B cell (primary cell): ENCODE measurements around the gene RPS19.

Experiments
- CTCF ChIP-seq: fragments of 200-600 bp; IDR thresholded peaks from one replicate; pipeline ENCODE4 v1.8.0; 2022; ENCODE audit warnings: antibody characterized with exemption, mild to moderate bottlenecking
- EZH2 ChIP-seq: IDR thresholded peaks from 2 replicates; pipeline ENCODE4 v1.6.1; 2012; ENCODE audit warnings: borderline replicate concordance, low read depth, mild to moderate bottlenecking, moderate library complexity, low read length; ENCODE audit not compliant: insufficient read depth, poor library complexity, severe bottlenecking

DNA sequence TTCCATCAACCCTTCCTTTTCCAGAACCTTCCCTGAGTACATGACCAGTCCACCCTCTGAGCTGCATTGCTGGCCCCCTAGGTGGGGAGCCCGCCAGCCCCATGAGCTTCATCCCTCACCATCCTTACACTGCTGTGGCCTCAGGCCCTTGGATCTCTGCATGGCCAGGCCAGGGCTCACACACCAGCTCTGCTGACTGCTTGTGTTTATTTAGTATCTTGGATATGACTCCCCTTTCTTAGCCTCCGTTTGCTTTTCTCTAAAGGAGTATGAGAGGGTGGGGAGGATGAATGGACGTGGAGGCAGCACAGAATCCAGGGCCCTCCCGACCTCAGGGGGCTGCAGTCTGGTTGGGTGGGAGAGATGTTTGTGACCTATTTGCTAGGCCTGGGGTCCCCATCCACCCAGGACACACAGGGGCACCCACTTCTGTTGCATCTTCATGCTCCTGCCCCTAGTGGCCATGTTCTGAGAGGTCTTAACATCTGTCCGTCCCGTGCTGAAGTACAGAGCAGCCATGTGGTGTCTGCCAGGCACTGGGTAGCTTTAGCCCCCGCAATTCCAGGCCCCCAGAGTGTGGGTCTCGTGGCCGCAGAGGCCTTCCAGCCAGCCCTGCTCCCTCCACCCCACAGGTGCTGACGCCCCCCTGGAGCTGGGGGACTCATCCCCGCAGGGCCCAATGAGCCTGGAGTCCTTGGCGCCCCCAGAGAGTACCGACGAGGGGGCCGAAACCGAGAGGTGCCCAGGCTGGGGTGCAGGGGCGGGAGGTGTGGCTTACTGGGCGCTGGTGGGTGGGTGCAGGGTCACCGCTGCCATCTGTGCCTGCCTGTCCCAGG lies 35.9 kb downstream of the RPS19 start:
- TF ChIP-seq CTCF (no peak), EZH2 (no peak)
